ENCODE results near the gene CSF1.

Gene CSF1

GRCh38 chr1:109894823-109895719 lies 15.6 kb upstream of the CSF1 start:
- H3K27ac ChIP-seq (ENCODE audit: low read length), result no peak overlapping the region
- TF ChIP-seq CTCF (IDR thresholded peaks at IDR 0.05; ENCODE audit: borderline replicate concordance, extremely low read depth, low read length, poor library complexity, severe bottlenecking), result no peak
- TF ChIP-seq EZH2 (IDR thresholded peaks at IDR 0.05; ENCODE audit: borderline replicate concordance, low read depth, low read length, severe bottlenecking), result no peak
- H3K9me3 ChIP-seq (ENCODE audit: insufficient read depth, low read length, severe bottlenecking), result no peaks in the 10 kb centered on the region
- no peaks in the 10 kb centered on the region for H3K79me2 ChIP-seq (ENCODE audit: insufficient read depth, low read length)
- no peak overlapping the region for H3K4me2 ChIP-seq (ENCODE audit: insufficient read depth, low read length)
- no peak overlapping the region for H2AFZ ChIP-seq (ENCODE audit: low read depth, low read length)
- ATAC-seq (ENCODE audit: insufficient read depth, low read depth), result no peak
- no peak overlapping the region for H3K9ac ChIP-seq (ENCODE audit: low read depth, low read length)
- no peak overlapping the region for H3K4me3 ChIP-seq (ENCODE audit: low read depth in 1 of 2, low read length in 2 of 2)
- H3K4me1 ChIP-seq (ENCODE audit: insufficient read depth, low read length), result peaks cover 36% of the 10 kb centered on the region
- no peaks in the 10 kb centered on the region for H3K27me3 ChIP-seq (ENCODE audit: insufficient read depth, low read length, poor library complexity)
- H4K20me1 ChIP-seq (ENCODE audit: insufficient read depth, low read length), result no peaks in the 10 kb centered on the region
- no peaks in the 10 kb centered on the region for H3K36me3 ChIP-seq (ENCODE audit: insufficient read depth, low read length)
- DNase-seq, result no peak

GRCh38 chr1:109895720-109896504 lies 14.7 kb upstream of the CSF1 start:
- no peaks in the 10 kb centered on the region for H3K9me3 ChIP-seq (ENCODE audit: insufficient read depth, low read length, severe bottlenecking)
- no peaks in the 10 kb centered on the region for H4K20me1 ChIP-seq (ENCODE audit: insufficient read depth, low read length)
- DNase-seq, result no peak
- TF ChIP-seq EZH2 (IDR thresholded peaks at IDR 0.05; ENCODE audit: borderline replicate concordance, low read depth, low read length, severe bottlenecking) (no peak), CTCF (IDR thresholded peaks at IDR 0.05; ENCODE audit: borderline replicate concordance, extremely low read depth, low read length, poor library complexity, severe bottlenecking) (no peak)
- H3K79me2 ChIP-seq (ENCODE audit: insufficient read depth, low read length), result no peaks in the 10 kb centered on the region
- H3K27ac ChIP-seq (ENCODE audit: low read length), result no peak overlapping the region
- H2AFZ ChIP-seq (ENCODE audit: low read depth, low read length), result no peak overlapping the region
- no peak overlapping the region for H3K9ac ChIP-seq (ENCODE audit: low read depth, low read length)
- H3K4me2 ChIP-seq (ENCODE audit: insufficient read depth, low read length), result no peak overlapping the region
- no peak for ATAC-seq (ENCODE audit: insufficient read depth, low read depth)
- no peaks in the 10 kb centered on the region for H3K36me3 ChIP-seq (ENCODE audit: insufficient read depth, low read length)
- no peaks in the 10 kb centered on the region for H3K27me3 ChIP-seq (ENCODE audit: insufficient read depth, low read length, poor library complexity)
- no peak overlapping the region for H3K4me3 ChIP-seq (ENCODE audit: low read depth in 1 of 2, low read length in 2 of 2)
- peaks cover 28% of the 10 kb centered on the region for H3K4me1 ChIP-seq (ENCODE audit: insufficient read depth, low read length)

- Histone ChIP-seq H3K9ac (ENCODE audit: low read depth, low read length) (no peak overlapping the region), H3K79me2 (ENCODE audit: insufficient read depth, low read length) (no peaks in the 10 kb centered on the region), H3K4me3 (ENCODE audit: low read depth in 1 of 2, low read length in 2 of 2) (no peak overlapping the region), H2AFZ (ENCODE audit: low read depth, low read length) (0 out of 2 replicates have a peak overlapping the region, but pooled peaks have one; percentile 11), H3K27ac (ENCODE audit: low read length) (no peak overlapping the region), H3K36me3 (ENCODE audit: insufficient read depth, low read length) (no peaks in the 10 kb centered on the region), H3K27me3 (ENCODE audit: insufficient read depth, low read length, poor library complexity) (no peaks in the 10 kb centered on the region), H3K4me2 (ENCODE audit: insufficient read depth, low read length) (no peak overlapping the region), H3K4me1 (ENCODE audit: insufficient read depth, low read length) (peaks cover 21% of the 10 kb centered on the region), H3K9me3 (ENCODE audit: insufficient read depth, low read length, severe bottlenecking) (no peaks in the 10 kb centered on the region), H4K20me1 (ENCODE audit: insufficient read depth, low read length) (no peaks in the 10 kb centered on the region)
- no peak for ATAC-seq (ENCODE audit: insufficient read depth, low read depth)
- DNase-seq, result no peak
- TF ChIP-seq EZH2 (IDR thresholded peaks at IDR 0.05; ENCODE audit: borderline replicate concordance, low read depth, low read length, severe bottlenecking), result no peak
- TF ChIP-seq CTCF (IDR thresholded peaks at IDR 0.05; ENCODE audit: borderline replicate concordance, extremely low read depth, low read length, poor library complexity, severe bottlenecking), result no peak
Observed at GRCh38 chr1:109896681-109897080, 14.0 kb upstream of the CSF1 start.
